Measurements from ENCODE around the gene FGF13.

The FGF13 gene

GRCh38 chrX:138638996-138639395 is 72.5 kb downstream of the FGF13 start:
- TF ChIP-seq, protein P1, sequence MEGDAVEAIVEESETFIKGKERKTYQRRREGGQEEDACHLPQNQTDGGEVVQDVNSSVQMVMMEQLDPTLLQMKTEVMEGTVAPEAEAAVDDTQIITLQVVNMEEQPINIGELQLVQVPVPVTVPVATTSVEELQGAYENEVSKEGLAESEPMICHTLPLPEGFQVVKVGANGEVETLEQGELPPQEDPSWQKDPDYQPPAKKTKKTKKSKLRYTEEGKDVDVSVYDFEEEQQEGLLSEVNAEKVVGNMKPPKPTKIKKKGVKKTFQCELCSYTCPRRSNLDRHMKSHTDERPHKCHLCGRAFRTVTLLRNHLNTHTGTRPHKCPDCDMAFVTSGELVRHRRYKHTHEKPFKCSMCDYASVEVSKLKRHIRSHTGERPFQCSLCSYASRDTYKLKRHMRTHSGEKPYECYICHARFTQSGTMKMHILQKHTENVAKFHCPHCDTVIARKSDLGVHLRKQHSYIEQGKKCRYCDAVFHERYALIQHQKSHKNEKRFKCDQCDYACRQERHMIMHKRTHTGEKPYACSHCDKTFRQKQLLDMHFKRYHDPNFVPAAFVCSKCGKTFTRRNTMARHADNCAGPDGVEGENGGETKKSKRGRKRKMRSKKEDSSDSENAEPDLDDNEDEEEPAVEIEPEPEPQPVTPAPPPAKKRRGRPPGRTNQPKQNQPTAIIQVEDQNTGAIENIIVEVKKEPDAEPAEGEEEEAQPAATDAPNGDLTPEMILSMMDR (IDR thresholded peaks at IDR 0.05; ENCODE audit: low read depth, low read length): no peak
- H3K4me3 ChIP-seq (ENCODE audit: low read depth, low read length): no peak overlapping the region
- no peak for DNase-seq (ENCODE audit: low read depth, low spot score)
- in situ Hi-C loops (cut with HindIII; ENCODE audit: low sequenced_read_pairs): no loop called here

Measured in astrocyte of the spinal cord (primary cell).